AG10803 (cell line): ENCODE data around the gene RAD51B.
"Not testable (repeated sequence)": the region's sequence is repeated elsewhere in the genome, so short reads cannot be mapped to it uniquely, and the experiment has no call there.

Experiments
- DNase-seq: peaks from one replicate; pipeline ENCODE4 v3.0.0; 2010; ENCODE audit warnings: low read depth
- H3K4me3 ChIP-seq: 2 replicates; pipeline ENCODE4 v1.5.1; 2011; ENCODE audit warnings: mild to moderate bottlenecking, low read length, control low read depth
- CTCF ChIP-seq: conservative IDR thresholded peaks from 2 replicates; pipeline ENCODE4 v1.5.1; 2011; ENCODE audit warnings: mild to moderate bottlenecking, low read length, control low read depth, inconsistent platforms

RAD51B gene

GRCh38 chr14:68426661-68427549, 607.3 kb downstream of the RAD51B start:
- H3K4me3 ChIP-seq: no peak overlapping the region
- no peak for DNase-seq
- no peak for TF ChIP-seq CTCF

GRCh38 chr14:68427550-68427890, 607.9 kb downstream of the RAD51B start:
- H3K4me3 ChIP-seq: no peak overlapping the region
- DNase-seq: no peak
- no peak for TF ChIP-seq CTCF

- DNase-seq: not testable (repeated sequence)
Measured at GRCh38 chr14:68428900-68429299, 609.3 kb downstream of the RAD51B start.

GRCh38 chr14:68434173-68434572, 614.6 kb downstream of the RAD51B start:
- not testable (repeated sequence) for DNase-seq, H3K4me3 ChIP-seq

More at GRCh38 chr14:68428900-68429299, 609.3 kb downstream of the RAD51B start:
- not testable (repeated sequence) for H3K4me3 ChIP-seq

GRCh38 chr14:68435631-68436030, 616.1 kb downstream of the RAD51B start:
- not testable (repeated sequence) for H3K4me3 ChIP-seq, DNase-seq

- TF ChIP-seq CTCF: no peak
Measured at GRCh38 chr14:68439676-68440075, 620.1 kb downstream of the RAD51B start.

GRCh38 chr14:68440820-68441219, 621.2 kb downstream of the RAD51B start:
- H3K4me3 ChIP-seq: no peak overlapping the region
- DNase-seq: peak; percentile 50
- no peak for TF ChIP-seq CTCF

More at GRCh38 chr14:68439676-68440075, 620.1 kb downstream of the RAD51B start:
- peak; percentile 37 for DNase-seq
- H3K4me3 ChIP-seq: no peak overlapping the region

GRCh38 chr14:68441542-68441941, 622.0 kb downstream of the RAD51B start:
- DNase-seq: peak; percentile 30
- no peak overlapping the region for H3K4me3 ChIP-seq
- TF ChIP-seq CTCF: no peak
